Measurements from ENCODE around the gene DENND2C. TPM values are rescaled to one million over a fixed set of nuclear protein-coding genes. Genes with fewer than 3 reads are reported as not detected.
A peak's percentile ranks its signal among the peaks of the same experiment; 100 is the strongest.

Gene DENND2C
- total and polyA plus RNA-seq, 2 donors = 1.9 to 8.8 TPM

- H3K4me1 ChIP-seq (ENCODE audit: insufficient read depth) = no peaks in the 10 kb centered on the region
- no peak overlapping the region for H3K27ac ChIP-seq (ENCODE audit: low read depth)
- no peak overlapping the region for H3K4me3 ChIP-seq (ENCODE audit: low read depth, low read length)
- no peaks in the 10 kb centered on the region for H3K36me3 ChIP-seq (ENCODE audit: insufficient read depth)
- DNase-seq (ENCODE audit: extremely low spot score) = no peak
Observed at GRCh38 chr1:114696810-114697209, 27.0 kb upstream of the DENND2C start.

- 65% methylated on average over 6 of the region's 6 CpGs for WGBS
- no peak within 1 kb of the TSS for H3K27ac ChIP-seq (ENCODE audit: low read depth)
- no peaks in the 10 kb centered on the region for H3K4me1 ChIP-seq (ENCODE audit: insufficient read depth)
- no peaks in the 10 kb centered on the region for H3K36me3 ChIP-seq (ENCODE audit: insufficient read depth)
- H3K4me3 ChIP-seq (ENCODE audit: low read depth, low read length) = no peak within 1 kb of the TSS
- DNase-seq (ENCODE audit: extremely low spot score) = no peak
Observed at GRCh38 chr1:114695430-114696058, 25.7 kb upstream of the DENND2C start, which contains the start of gene AMPD1. Gene AMPD1, minus strand, starts transcription at chr1:114695546. Its CDS starts 75 bp downstream, at chr1:114695471.

- WGBS = 82% methylated on average over 9 of the region's 9 CpGs
- Histone ChIP-seq H3K4me1 (ENCODE audit: insufficient read depth) (no peaks in the 10 kb centered on the region), H3K36me3 (ENCODE audit: insufficient read depth) (no peaks in the 10 kb centered on the region), H3K27ac (ENCODE audit: low read depth) (no peak overlapping the region), H3K4me3 (ENCODE audit: low read depth, low read length) (no peak overlapping the region)
- no peak for DNase-seq (ENCODE audit: extremely low spot score)
Observed at GRCh38 chr1:114694540-114695310, 24.9 kb upstream of the DENND2C start.

GRCh38 chr1:114692947-114693346 lies 23.1 kb upstream of the DENND2C start:
- 95% methylated on average over 3 of the region's 3 CpGs for WGBS
- Histone ChIP-seq H3K36me3 (ENCODE audit: insufficient read depth) (no peaks in the 10 kb centered on the region), H3K27ac (ENCODE audit: low read depth) (no peak overlapping the region), H3K4me1 (ENCODE audit: insufficient read depth) (no peaks in the 10 kb centered on the region), H3K4me3 (ENCODE audit: low read depth, low read length) (no peak overlapping the region)
- DNase-seq (ENCODE audit: extremely low spot score) = no peak

GRCh38 chr1:114691061-114691460 lies 21.2 kb upstream of the DENND2C start:
- Histone ChIP-seq H3K36me3 (ENCODE audit: insufficient read depth) (no peaks in the 10 kb centered on the region), H3K4me3 (ENCODE audit: low read depth, low read length) (no peak overlapping the region), H3K27ac (ENCODE audit: low read depth) (no peak overlapping the region), H3K4me1 (ENCODE audit: insufficient read depth) (no peaks in the 10 kb centered on the region)
- 78% methylated on average over 2 of the region's 2 CpGs for WGBS
- DNase-seq (ENCODE audit: extremely low spot score) = no peak

GRCh38 chr1:114690148-114690547 lies 20.3 kb upstream of the DENND2C start:
- no peak for DNase-seq (ENCODE audit: extremely low spot score)
- Histone ChIP-seq H3K27ac (ENCODE audit: low read depth) (no peak overlapping the region), H3K4me3 (ENCODE audit: low read depth, low read length) (no peak overlapping the region), H3K4me1 (ENCODE audit: insufficient read depth) (no peaks in the 10 kb centered on the region), H3K36me3 (ENCODE audit: insufficient read depth) (no peaks in the 10 kb centered on the region)
- WGBS = 76% methylated on average over 1 of the region's 1 CpG

- Histone ChIP-seq H3K4me1 (ENCODE audit: insufficient read depth) (no peaks in the 10 kb centered on the region), H3K27ac (ENCODE audit: low read depth) (no peak overlapping the region), H3K36me3 (ENCODE audit: insufficient read depth) (no peaks in the 10 kb centered on the region)
Observed at GRCh38 chr1:114688526-114688925, 18.7 kb upstream of the DENND2C start.

GRCh38 chr1:114685851-114686250 lies 16.0 kb upstream of the DENND2C start:
- H3K36me3 ChIP-seq (ENCODE audit: insufficient read depth) = no peaks in the 10 kb centered on the region
- no peaks in the 10 kb centered on the region for H3K4me1 ChIP-seq (ENCODE audit: insufficient read depth)
- DNase-seq (ENCODE audit: extremely low spot score) = no peak
- H3K4me3 ChIP-seq (ENCODE audit: low read depth, low read length) = no peak overlapping the region
- WGBS = 79% methylated on average over 5 of the region's 5 CpGs
- no peak overlapping the region for H3K27ac ChIP-seq (ENCODE audit: low read depth)

More at GRCh38 chr1:114688526-114688925, 18.7 kb upstream of the DENND2C start:
- DNase-seq (ENCODE audit: extremely low spot score) = no peak
- no peak overlapping the region for H3K4me3 ChIP-seq (ENCODE audit: low read depth, low read length)
- WGBS = 83% methylated on average over 4 of the region's 4 CpGs

- WGBS = 77% methylated on average over 5 of the region's 5 CpGs
- no peak for DNase-seq (ENCODE audit: extremely low spot score)
- no peak overlapping the region for H3K27ac ChIP-seq (ENCODE audit: low read depth)
- H3K4me3 ChIP-seq (ENCODE audit: low read depth, low read length) = no peak overlapping the region
- H3K4me1 ChIP-seq (ENCODE audit: insufficient read depth) = no peaks in the 10 kb centered on the region
- H3K36me3 ChIP-seq (ENCODE audit: insufficient read depth) = no peaks in the 10 kb centered on the region
Observed at GRCh38 chr1:114677691-114678090, 7.8 kb upstream of the DENND2C start.

- DNase-seq (ENCODE audit: extremely low spot score) = no peak
- H3K27ac ChIP-seq (ENCODE audit: low read depth) = no peak overlapping the region
- 85% methylated on average over 1 of the region's 1 CpG for WGBS
- H3K4me3 ChIP-seq (ENCODE audit: low read depth, low read length) = no peak overlapping the region
- H3K4me1 ChIP-seq (ENCODE audit: insufficient read depth) = no peaks in the 10 kb centered on the region
- H3K36me3 ChIP-seq (ENCODE audit: insufficient read depth) = no peaks in the 10 kb centered on the region
Observed at GRCh38 chr1:114676115-114676514, 6.3 kb upstream of the DENND2C start.

- no peak for DNase-seq (ENCODE audit: extremely low spot score)
- Histone ChIP-seq H3K36me3 (ENCODE audit: insufficient read depth) (no peaks in the 10 kb centered on the region), H3K4me3 (ENCODE audit: low read depth, low read length) (no peak overlapping the region), H3K4me1 (ENCODE audit: insufficient read depth) (no peaks in the 10 kb centered on the region), H3K27ac (ENCODE audit: low read depth) (no peak overlapping the region)
- WGBS = 79% methylated on average over 7 of the region's 7 CpGs
Observed at GRCh38 chr1:114671939-114672275, 2.1 kb upstream of the DENND2C start.

- no peak for DNase-seq (ENCODE audit: extremely low spot score)
- no peaks in the 10 kb centered on the region for H3K4me1 ChIP-seq (ENCODE audit: insufficient read depth)
- 65% methylated on average over 9 of the region's 9 CpGs for WGBS
- H3K27ac ChIP-seq (ENCODE audit: low read depth) = no peak overlapping the region
- no peaks in the 10 kb centered on the region for H3K36me3 ChIP-seq (ENCODE audit: insufficient read depth)
- H3K4me3 ChIP-seq (ENCODE audit: low read depth, low read length) = no peak overlapping the region
Observed at GRCh38 chr1:114671011-114671938, 1.4 kb upstream of the DENND2C start.

GRCh38 chr1:114670083-114671010 lies 498 bp upstream of the DENND2C start:
- Histone ChIP-seq H3K4me3 (ENCODE audit: low read depth, low read length) (peak overlapping the region; percentile 60), H3K36me3 (ENCODE audit: insufficient read depth) (no peaks in the 10 kb centered on the region), H3K27ac (ENCODE audit: low read depth) (peak overlapping the region; percentile 81), H3K4me1 (ENCODE audit: insufficient read depth) (no peaks in the 10 kb centered on the region)
- WGBS = 4% methylated on average over 45 of the region's 45 CpGs
- DNase-seq (ENCODE audit: extremely low spot score) = peak; percentile 76
